DOHH2 (cell line): Measurements from ENCODE around the gene XNDC1N.
A peak's percentile ranks its signal among the peaks of the same experiment; 100 is the strongest.

Experiments
- CTCF ChIP-seq: fragments of 200-600 bp; sonication (generic); IDR thresholded peaks from one replicate; pipeline ENCODE4 v1.5.1; 2014; ENCODE audit warnings: antibody characterized with exemption, mild to moderate bottlenecking, low read depth, low read length; ENCODE audit not compliant: poor library complexity, severe bottlenecking
- EZH2phosphoT487 ChIP-seq: fragments of 200-600 bp; sonication (generic); IDR thresholded peaks from 2 replicates; pipeline ENCODE4 v1.6.1; 2017; ENCODE audit warnings: borderline replicate concordance, mild to moderate bottlenecking, antibody characterized with exemption, low read length, moderate library complexity, mixed read lengths

- TF ChIP-seq CTCF, result peak; percentile 75
- no peak for TF ChIP-seq EZH2phosphoT487
These were observed 49.5 kb upstream of the XNDC1N start for GRCh38 chr11:71977743-71978418.
